A549 (cell line): Measurements from ENCODE around the gene C2.

Source experiments
- POLR2A ChIP-seq: IDR thresholded peaks from 2 replicates; pipeline ENCODE4 v1.6.1; 2012; ENCODE audit warnings: mild to moderate bottlenecking, low read length
- RFX5 ChIP-seq: fragments of 450-650 bp; IDR thresholded peaks from 2 replicates; pipeline ENCODE4 v1.7.1; 2014; ENCODE audit warnings: antibody characterized with exemption, mild to moderate bottlenecking, moderate library complexity
- SREBF2 ChIP-seq: fragments of 450-650 bp; IDR thresholded peaks from 2 replicates; pipeline ENCODE4 v1.6.1; 2014; ENCODE audit warnings: mild to moderate bottlenecking, moderate library complexity

- no peak for TF ChIP-seq SREBF2
- TF ChIP-seq RFX5: no peak
- no peak for TF ChIP-seq POLR2A
Measured at GRCh38 chr6:31898383-31899011, 29.0 kb upstream of the C2 start.
